Neural cell (in vitro differentiated cells): ENCODE measurements around the gene DPH6. TPM values are rescaled to one million over a fixed set of nuclear protein-coding genes. Genes with fewer than 3 reads are reported as not detected.

Source experiments
- H2AFZ ChIP-seq: fragments of 200-600, 300-800 bp; sonication (generic), shearing (Covaris generic); 2 replicates; pipeline ENCODE4 v1.6.0; 2014; ENCODE audit warnings: low read depth, mild to moderate bottlenecking, antibody characterized with exemption, low read length, moderate library complexity
- H3F3A ChIP-seq: fragments of 200-600 bp; shearing (Covaris generic); 2 replicates; pipeline ENCODE4 v1.6.1; 2016; ENCODE audit warnings: mild to moderate bottlenecking, moderate library complexity, mixed read lengths, antibody characterized with exemption, low read length; ENCODE audit not compliant: insufficient read depth, poor library complexity, severe bottlenecking
- H3K27ac ChIP-seq: fragments of 200-600, 300-800 bp; sonication (generic), shearing (Covaris generic); 2 replicates; pipeline ENCODE4 v1.5.1; 2014; ENCODE audit warnings: mild to moderate bottlenecking, low read length, moderate library complexity
- H3K27me3 ChIP-seq: fragments of 300-800, 200-600 bp; sonication (generic), shearing (Covaris generic); 2 replicates; pipeline ENCODE4 v1.6.0; 2014; ENCODE audit warnings: mild to moderate bottlenecking, low read depth, low read length, moderate library complexity; ENCODE audit not compliant: insufficient read depth
- H3K36me3 ChIP-seq: fragments of 300-800, 200-600 bp; sonication (generic), shearing (Covaris generic); 2 replicates; pipeline ENCODE4 v1.5.1; 2014; ENCODE audit warnings: mild to moderate bottlenecking, antibody characterized with exemption, low read length, moderate library complexity; ENCODE audit not compliant: insufficient read depth
- H3K4me2 ChIP-seq: fragments of 300-800, 200-600 bp; sonication (generic), shearing (Covaris generic); 2 replicates; pipeline ENCODE4 v1.6.0; 2014; ENCODE audit warnings: mild to moderate bottlenecking, low read length
- H3K4me3 ChIP-seq: fragments of 300-800, 200-600 bp; sonication (generic), shearing (Covaris generic); 2 replicates; pipeline ENCODE4 v1.5.1; 2014; ENCODE audit warnings: mild to moderate bottlenecking, low read length, moderate library complexity
- H3K79me2 ChIP-seq: fragments of 200-600 bp; shearing (Covaris generic); replicated peaks from 2 replicates; pipeline ENCODE4 v1.6.0; 2014; ENCODE audit warnings: mild to moderate bottlenecking, low read length, moderate library complexity; ENCODE audit not compliant: insufficient read depth
- H3K9ac ChIP-seq: fragments of 300-800, 200-600 bp; sonication (generic), shearing (Covaris generic); 2 replicates; pipeline ENCODE4 v1.6.1; 2016; ENCODE audit warnings: mild to moderate bottlenecking, low read length, mixed read lengths
- H3K9me2 ChIP-seq: fragments of 200-600 bp; shearing (Covaris generic); 2 replicates; pipeline ENCODE4 v1.6.1; 2016; ENCODE audit warnings: mild to moderate bottlenecking, low read length, mixed read lengths; ENCODE audit not compliant: insufficient read depth
- H3K9me3 ChIP-seq: fragments of 200-600, 300-800 bp; sonication (generic), shearing (Covaris generic); 2 replicates; pipeline ENCODE4 v1.6.1; 2016; ENCODE audit warnings: mild to moderate bottlenecking, mixed run types, low read length, moderate library complexity, mixed read lengths
- H4K20me1 ChIP-seq: fragments of 200-600 bp; shearing (Covaris generic); 2 replicates; pipeline ENCODE4 v1.6.1; 2016; ENCODE audit warnings: mild to moderate bottlenecking, mixed run types; ENCODE audit not compliant: insufficient read depth
- CTCF ChIP-seq: fragments of 450-650 bp; IDR thresholded peaks from 2 replicates; pipeline ENCODE4 v1.5.1; 2014; ENCODE audit warnings: antibody characterized with exemption, mild to moderate bottlenecking, moderate library complexity; ENCODE audit not compliant: poor library complexity, severe bottlenecking
- EP300 ChIP-seq: fragments of 450-650 bp; conservative IDR thresholded peaks from 2 replicates; pipeline ENCODE4 v1.6.1; 2014; ENCODE audit warnings: antibody characterized with exemption, mild to moderate bottlenecking, moderate library complexity; ENCODE audit not compliant: poor library complexity, severe bottlenecking
- EZH2 ChIP-seq: fragments of 200-600, 300-800 bp; shearing (Covaris generic), sonication (generic); IDR thresholded peaks from 2 replicates; pipeline ENCODE4 v1.6.1; 2014; ENCODE audit warnings: antibody characterized with exemption, low read length, borderline replicate concordance, mild to moderate bottlenecking; ENCODE audit not compliant: insufficient read depth, poor library complexity, severe bottlenecking
- MXI1 ChIP-seq: fragments of 450-650 bp; conservative IDR thresholded peaks from 2 replicates; pipeline ENCODE4 v1.6.1; 2014; ENCODE audit warnings: antibody characterized with exemption, mild to moderate bottlenecking; ENCODE audit not compliant: poor library complexity, severe bottlenecking
- POLR2AphosphoS5 ChIP-seq: IDR thresholded peaks from 2 replicates; pipeline ENCODE4 v1.6.1; 2012
- RAD21 ChIP-seq: fragments of 450-650 bp; conservative IDR thresholded peaks from 2 replicates; pipeline ENCODE4 v1.6.1; 2014; ENCODE audit warnings: antibody characterized with exemption, mild to moderate bottlenecking, moderate library complexity
- REST ChIP-seq: IDR thresholded peaks from 2 replicates; pipeline ENCODE4 v1.6.1; 2012; ENCODE audit warnings: borderline replicate concordance
- SMC3 ChIP-seq: fragments of 450-650 bp; conservative IDR thresholded peaks from 2 replicates; pipeline ENCODE4 v1.6.1; 2014; ENCODE audit warnings: antibody characterized with exemption, mild to moderate bottlenecking, moderate library complexity; ENCODE audit not compliant: poor library complexity
- TAF1 ChIP-seq: IDR thresholded peaks from 2 replicates; pipeline ENCODE4 v1.6.1; 2012; ENCODE audit warnings: low read depth
- polyA plus RNA-seq: library from polyadenylated mRNA; depleted of rRNA; stranded (reverse); fragments of >200 nt; gene quantifications from 2 replicates; pipeline ENCODE4 v1.2.3, GENCODE V29; 2014

The DPH6 gene
- polyA plus RNA-seq, 1 donor from 2014 or later: 6.9 TPM

GRCh38 chr15:35583863-35584528 lies 38.0 kb upstream of the DPH6 start:
- Histone ChIP-seq H3F3A (no peaks in the 10 kb centered on the region), H3K9me2 (no peaks in the 10 kb centered on the region), H4K20me1 (no peaks in the 10 kb centered on the region), H3K4me3 (no peak overlapping the region), H3K4me2 (no peak overlapping the region), H2AFZ (no peak overlapping the region), H3K36me3 (no peaks in the 10 kb centered on the region), H3K27ac (no peak overlapping the region), H3K9ac (no peak overlapping the region), H3K9me3 (no peaks in the 10 kb centered on the region), H3K27me3 (no peaks in the 10 kb centered on the region), H3K79me2 (no peaks in the 10 kb centered on the region)
- TF ChIP-seq POLR2AphosphoS5 (no peak), EZH2 (no peak), MXI1 (no peak), TAF1 (no peak), RAD21 (no peak), CTCF (no peak), SMC3 (no peak)

- Histone ChIP-seq H3K4me2 (no peak overlapping the region), H3K9ac (no peak overlapping the region), H3F3A (no peaks in the 10 kb centered on the region), H3K79me2 (no peaks in the 10 kb centered on the region), H3K27me3 (no peaks in the 10 kb centered on the region), H3K4me3 (no peak overlapping the region), H2AFZ (no peak overlapping the region), H3K27ac (no peak overlapping the region), H4K20me1 (no peaks in the 10 kb centered on the region), H3K9me2 (no peaks in the 10 kb centered on the region), H3K36me3 (no peaks in the 10 kb centered on the region), H3K9me3 (no peaks in the 10 kb centered on the region)
- no peak for TF ChIP-seq MXI1
- no peak for TF ChIP-seq TAF1
- TF ChIP-seq EZH2: no peak
- no peak for TF ChIP-seq POLR2AphosphoS5
- TF ChIP-seq SMC3: no peak
- TF ChIP-seq REST: no peak
- no peak for TF ChIP-seq RAD21
- no peak for TF ChIP-seq CTCF
- no peak for TF ChIP-seq EP300
Observed at GRCh38 chr15:35580606-35581005, 34.6 kb upstream of the DPH6 start.
